IPS-18c (cell line): Measurements from ENCODE around the gene CDKL1.

Experiments
- H3K4me3 ChIP-seq: 2 replicates; pipeline ENCODE4 v1.7.0; 2013; ENCODE audit warnings: low read depth, mild to moderate bottlenecking, low read length, moderate library complexity; ENCODE audit not compliant: insufficient read depth
- H3K9me3 ChIP-seq: one replicate; pipeline ENCODE4 v1.6.1; 2013; ENCODE audit warnings: mild to moderate bottlenecking, low read length, moderate library complexity; ENCODE audit not compliant: control insufficient read depth, insufficient read depth

The CDKL1 gene

DNA sequence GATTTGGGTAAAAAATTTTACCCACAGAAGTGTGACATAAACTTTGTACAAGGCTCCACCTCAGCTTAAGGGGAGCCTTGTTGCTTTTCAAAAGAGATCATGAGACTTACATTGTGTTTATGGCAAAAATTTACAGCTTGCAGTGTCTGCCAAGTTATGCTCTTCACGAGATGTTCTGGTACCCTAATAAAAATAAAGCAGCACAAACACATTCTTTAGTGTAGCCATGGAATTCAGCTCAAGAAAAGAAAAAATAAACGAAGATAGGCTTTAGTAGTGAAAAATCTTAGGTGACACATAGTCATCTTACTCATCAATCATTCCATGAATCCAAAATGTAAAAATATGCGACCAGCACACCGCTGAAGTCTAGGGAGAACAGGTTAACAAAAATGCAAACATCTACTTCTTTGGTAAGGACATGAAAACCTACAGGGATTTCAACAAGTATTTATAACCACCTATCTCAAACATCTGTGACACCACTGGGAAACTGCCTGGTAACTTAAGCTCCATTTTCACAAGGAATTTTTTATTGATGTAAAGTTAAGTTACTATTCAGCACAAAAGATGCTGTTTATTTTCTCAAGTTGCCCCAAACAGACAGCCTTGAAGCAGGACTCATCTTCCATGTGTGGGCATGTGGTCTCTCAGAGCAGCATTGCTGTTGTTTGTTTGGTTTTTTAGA lies 51.7 kb downstream of the CDKL1 start:
- no peak overlapping the region for H3K4me3 ChIP-seq
- no peaks in the 10 kb centered on the region for H3K9me3 ChIP-seq

DNA sequence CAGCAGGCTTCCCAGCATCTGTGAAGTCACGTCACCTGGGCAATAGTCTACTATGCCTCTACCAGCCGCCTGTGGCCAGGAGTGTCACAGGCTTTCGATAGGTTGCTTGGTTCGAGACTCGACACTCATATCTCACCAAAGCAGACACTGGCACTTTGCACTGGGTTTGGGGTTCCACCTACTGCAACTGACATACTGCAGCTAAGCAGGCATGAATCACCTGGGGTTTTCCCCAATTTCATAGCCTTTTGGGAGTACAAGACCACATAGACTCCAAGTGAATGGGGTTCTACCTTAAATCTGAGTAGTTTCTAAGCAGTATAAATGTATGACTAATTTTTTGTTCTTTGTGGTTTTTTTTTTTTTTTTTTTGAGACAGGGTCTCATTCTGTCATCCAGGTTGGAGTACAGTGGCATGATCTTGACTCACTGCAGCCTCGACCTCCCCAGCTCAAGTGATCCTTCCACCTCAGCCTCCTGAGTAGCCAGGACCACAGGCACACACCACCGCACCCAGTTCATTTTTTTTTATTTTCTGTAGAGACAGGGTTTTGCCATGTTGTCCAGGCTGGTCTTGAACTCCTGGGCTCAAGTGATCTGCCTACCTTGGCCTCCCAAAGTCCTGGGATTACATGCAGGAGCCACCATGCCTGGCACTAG lies 52.4 kb downstream of the CDKL1 start:
- Histone ChIP-seq H3K9me3 (no peaks in the 10 kb centered on the region), H3K4me3 (no peak overlapping the region)

DNA sequence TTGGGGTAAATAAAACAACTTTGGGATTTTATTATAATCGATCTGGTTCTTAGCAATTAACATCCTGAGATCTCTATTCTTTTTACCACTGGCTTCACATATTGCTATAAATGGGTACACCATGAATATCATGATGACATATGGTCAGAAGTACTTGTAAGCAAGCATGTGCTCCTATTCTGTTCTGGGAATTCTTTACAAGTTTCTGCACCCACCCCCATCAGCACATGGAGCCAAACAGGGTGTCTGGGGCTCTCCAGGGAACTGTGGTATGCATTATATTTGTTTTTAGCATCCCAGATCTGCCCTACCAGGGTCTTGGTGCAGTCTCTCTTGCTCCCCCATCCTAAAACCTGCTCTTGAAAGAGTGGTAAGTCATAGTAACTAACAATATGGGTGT lies 53.2 kb downstream of the CDKL1 start:
- Histone ChIP-seq H3K9me3 (no peaks in the 10 kb centered on the region), H3K4me3 (no peak overlapping the region)

DNA sequence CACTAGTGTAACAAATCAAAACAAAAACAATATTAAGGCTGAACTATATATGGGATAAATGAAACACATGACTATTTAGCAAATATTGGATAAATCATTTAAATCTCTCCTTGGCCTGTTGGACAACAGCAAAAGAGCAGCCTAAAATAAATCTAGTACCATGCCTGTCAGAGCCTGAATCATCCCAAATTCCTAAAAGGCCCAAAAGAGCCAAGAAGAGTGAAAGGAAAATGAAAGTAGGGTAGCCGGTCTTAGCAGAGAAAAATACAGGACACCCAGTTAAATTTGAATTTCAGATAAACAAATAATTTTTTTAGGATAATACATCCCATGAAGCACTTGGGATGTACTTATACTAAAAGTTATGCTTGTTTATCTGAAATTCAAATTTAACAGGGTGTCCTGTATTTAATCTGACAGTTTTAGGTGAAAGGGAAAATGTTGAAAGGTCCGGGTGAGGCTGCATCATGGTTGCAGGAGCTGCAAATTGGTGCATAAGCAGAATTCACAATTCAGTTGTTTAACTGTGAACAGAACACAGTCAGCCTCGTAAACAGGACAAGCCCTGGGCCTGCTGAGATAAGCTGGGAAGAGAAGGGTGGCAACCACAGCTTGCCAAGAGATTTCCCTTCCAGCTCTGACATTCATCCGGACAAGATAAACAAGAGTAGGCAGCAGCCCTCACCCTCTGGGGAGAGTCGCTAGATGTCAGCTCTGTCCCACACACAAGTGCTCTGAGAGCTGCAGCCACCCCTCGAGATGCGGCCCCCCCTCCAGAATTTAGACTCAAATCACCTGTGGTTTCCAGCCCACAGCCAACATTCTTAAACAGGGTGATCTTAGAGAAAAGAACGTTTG lies 54.2 kb downstream of the CDKL1 start:
- Histone ChIP-seq H3K4me3 (no peak overlapping the region), H3K9me3 (no peaks in the 10 kb centered on the region)

DNA sequence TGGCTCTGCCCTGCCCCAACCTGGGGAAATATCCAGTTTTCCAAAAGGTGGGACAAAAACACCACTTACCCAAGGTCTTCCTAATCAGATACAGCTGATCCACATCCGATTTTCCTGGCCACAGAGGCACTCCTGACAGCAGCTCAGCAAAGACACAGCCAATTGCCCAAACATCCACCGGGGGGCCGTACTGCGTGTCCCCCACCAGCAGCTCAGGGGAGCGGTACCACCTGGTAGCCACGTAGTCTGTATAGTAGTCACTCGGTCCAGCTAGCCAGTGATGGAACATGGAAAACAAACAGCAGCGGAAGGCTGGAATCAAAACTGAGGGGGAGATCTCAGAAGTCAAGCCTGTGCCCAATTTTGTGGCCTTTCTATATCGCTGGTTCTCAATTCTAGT lies 55.7 kb downstream of the CDKL1 start:
- Histone ChIP-seq H3K4me3 (no peak overlapping the region), H3K9me3 (no peaks in the 10 kb centered on the region)

DNA sequence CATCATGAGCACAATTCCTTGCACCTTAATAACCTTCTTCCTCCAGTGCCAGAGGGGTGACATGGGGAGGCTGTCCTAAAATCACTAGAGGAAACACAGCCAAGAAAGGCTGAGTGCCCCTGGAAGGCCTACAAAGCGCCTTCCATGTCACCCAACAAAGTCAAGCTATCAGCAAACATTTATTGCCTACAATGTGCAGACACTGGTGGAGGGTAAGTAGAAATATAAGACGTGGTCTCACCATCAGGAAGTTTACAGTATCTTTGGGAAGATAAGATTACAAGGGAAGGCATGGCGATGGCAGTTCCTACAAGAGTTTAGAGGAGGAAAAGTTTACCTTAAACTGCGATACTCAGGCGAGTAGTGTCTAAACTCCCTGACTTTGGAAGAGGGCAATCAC lies 56.6 kb downstream of the CDKL1 start:
- Histone ChIP-seq H3K9me3 (no peaks in the 10 kb centered on the region), H3K4me3 (no peak overlapping the region)

DNA sequence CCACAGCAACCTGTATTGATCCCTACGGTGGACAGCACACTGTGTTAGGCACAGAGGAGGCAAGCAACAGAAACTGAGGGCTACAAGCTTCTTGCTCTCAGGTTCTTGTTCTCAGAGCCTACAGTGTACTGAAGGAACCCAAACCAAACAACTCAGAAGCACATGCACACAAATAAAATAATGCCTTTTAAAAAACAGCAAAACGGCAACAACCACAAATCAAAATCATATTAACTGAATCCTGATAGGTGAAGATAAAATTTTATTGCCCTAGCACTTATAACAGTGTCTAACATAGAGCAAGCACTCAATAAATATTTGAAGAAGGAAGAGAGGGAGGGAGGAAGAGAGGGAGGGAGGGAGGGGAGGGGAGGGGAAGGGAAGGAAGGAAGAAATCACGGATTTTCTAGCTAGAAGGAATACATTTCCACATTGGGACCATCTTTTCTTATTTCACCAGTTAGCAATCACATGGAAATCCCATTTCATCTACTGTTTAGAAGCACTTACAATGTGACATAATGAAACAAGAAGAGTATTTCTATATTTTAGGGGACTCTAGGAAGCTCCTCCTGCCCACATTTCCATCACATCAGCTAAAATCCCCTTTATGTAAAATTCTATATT lies 57.4 kb downstream of the CDKL1 start:
- Histone ChIP-seq H3K9me3 (no peaks in the 10 kb centered on the region), H3K4me3 (no peak overlapping the region)

DNA sequence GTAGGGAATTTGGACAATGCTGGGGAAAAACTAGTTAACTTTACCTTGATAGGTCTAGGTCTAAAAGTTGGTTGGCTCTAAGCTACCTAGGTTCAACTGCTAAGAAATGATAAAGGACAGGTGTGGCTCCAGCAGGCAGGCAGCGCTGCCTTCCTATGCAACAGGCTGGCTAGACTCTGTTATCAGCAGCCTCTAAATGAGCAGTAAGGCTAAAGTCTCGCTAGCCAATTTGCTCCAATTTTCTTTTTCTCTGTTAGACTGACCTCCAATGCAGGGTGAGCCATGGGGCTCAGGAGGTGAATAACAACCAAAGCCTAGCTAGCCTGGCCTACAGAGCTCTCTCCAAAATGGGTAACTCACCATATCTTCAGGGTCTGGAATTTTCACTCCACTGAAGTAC lies 58.1 kb downstream of the CDKL1 start:
- no peak overlapping the region for H3K4me3 ChIP-seq
- H3K9me3 ChIP-seq, result no peaks in the 10 kb centered on the region

DNA sequence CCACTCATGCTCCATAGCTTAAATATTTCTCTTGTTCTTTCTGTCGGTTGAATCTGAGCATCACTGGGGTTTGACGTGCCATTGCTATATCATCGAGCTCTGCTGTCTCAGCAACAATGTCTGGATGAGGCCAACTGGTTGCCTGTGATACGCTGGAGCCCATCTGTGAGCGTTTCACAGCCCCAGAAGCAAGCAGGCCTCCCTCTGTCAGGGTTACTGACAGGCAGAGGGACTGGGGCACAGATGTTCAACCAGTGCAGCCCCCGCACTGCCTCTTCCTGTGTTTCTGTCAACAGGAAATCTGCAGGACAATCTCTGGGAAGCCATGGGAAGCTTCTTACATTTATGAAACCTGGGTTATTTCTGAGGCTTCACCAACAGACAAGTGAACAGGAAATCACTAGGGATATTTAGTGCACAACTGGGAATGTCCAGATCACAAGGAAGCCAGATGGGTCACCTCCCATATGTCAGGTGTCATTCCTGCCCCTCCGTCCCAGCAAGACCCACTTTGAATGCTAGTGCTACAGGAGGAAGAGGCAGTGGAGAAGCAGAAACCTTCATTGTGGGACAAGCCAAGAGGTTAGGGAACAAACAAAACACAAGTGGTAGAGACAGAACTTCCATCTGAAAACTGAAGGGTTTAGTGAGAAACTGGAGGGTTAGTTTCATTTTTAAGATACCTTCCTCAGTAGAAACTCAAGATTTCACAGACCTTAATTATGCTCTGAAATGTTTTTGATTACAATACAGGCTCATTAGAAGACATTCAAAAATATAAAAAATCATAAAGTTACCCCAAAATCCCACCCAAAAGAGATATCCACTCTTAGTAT lies 60.5 kb downstream of the CDKL1 start:
- no peaks in the 10 kb centered on the region for H3K9me3 ChIP-seq
- H3K4me3 ChIP-seq, result no peak overlapping the region

DNA sequence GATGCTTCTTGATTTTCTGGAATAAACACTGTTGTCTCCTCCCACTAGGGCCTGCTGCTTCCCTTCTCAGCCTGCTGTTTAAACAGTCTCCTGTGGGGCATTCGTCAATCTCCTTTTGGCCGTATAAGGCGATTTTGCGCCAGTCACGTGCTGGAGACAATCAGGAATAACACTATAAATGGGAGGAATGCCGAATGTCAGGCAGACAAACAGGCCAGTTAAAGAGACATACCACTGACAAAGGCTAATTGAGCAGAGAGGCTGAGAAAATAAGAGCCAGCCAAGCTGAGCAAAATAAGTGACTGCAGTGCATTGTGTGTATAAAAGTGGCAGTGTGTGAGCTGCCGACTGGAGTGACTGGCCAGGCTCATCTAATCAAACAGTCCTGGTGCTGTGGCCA lies 61.3 kb downstream of the CDKL1 start:
- no peak overlapping the region for H3K4me3 ChIP-seq

DNA sequence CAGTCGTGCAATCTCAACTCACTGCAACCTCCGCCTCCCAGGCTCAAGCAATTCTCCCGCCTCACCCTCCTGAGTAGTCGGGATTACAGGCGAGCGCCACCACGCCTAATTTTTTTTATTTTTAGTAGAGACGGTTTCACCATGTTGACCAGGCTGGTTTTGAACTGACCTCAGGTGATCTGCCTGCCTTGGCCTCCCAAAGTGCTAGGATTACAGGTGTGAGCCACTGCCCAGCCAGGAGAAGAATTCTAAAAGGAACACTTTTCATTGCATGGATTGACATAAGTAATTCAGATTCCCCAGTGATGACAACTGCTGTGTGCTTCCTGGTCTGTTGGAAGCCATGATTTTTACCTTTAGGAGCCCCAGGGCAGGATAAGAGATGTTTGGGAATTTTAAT lies 62.5 kb downstream of the CDKL1 start:
- no peaks in the 10 kb centered on the region for H3K9me3 ChIP-seq
- no peak overlapping the region for H3K4me3 ChIP-seq

More for the DNA sequence above, 61.3 kb downstream of the CDKL1 start:
- no peaks in the 10 kb centered on the region for H3K9me3 ChIP-seq

DNA sequence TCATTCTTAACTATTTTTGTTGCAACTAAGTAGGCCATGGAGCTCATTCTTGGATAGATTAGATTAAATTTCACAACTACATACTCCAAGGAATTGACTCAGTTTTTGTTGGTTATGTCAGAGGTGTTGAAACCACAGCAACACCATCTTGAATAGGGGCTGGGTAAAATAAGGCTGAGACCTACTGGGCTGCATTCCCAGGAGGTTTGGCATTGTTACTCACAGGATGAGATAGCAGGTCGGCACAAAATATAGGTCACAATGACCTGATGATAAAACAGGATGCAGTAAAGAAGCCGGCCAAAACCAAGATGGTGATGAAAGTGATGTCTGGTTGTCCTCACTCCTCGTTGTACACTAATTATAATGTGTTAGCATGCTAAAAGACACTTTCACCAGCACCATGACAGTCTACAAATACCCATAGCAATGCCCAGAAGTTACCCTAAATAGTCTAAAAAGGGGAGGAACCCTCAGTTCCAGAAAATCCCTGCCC lies 63.6 kb downstream of the CDKL1 start:
- H3K9me3 ChIP-seq, result no peaks in the 10 kb centered on the region

DNA sequence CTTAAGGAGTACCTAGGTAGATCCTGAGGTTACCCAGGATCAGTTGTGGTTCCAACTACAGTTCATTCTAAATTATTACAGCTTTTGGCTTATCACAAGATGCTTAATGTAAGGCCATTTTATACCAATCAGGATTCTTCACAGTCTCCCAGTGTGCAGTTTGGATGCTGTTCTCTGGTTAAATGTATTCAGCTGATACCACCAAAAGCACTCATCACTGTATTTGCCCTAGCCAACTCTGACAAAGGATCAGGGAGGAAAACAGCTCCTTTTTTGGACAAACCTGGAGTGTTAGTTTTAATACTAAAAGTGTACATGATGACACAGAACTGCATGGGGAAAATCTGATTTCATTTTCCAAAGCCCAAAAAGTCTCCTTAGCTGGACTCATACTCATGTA lies 65.1 kb downstream of the CDKL1 start:
- no peak overlapping the region for H3K4me3 ChIP-seq
- no peaks in the 10 kb centered on the region for H3K9me3 ChIP-seq

More for the DNA sequence above, 63.6 kb downstream of the CDKL1 start:
- H3K4me3 ChIP-seq, result no peak overlapping the region

DNA sequence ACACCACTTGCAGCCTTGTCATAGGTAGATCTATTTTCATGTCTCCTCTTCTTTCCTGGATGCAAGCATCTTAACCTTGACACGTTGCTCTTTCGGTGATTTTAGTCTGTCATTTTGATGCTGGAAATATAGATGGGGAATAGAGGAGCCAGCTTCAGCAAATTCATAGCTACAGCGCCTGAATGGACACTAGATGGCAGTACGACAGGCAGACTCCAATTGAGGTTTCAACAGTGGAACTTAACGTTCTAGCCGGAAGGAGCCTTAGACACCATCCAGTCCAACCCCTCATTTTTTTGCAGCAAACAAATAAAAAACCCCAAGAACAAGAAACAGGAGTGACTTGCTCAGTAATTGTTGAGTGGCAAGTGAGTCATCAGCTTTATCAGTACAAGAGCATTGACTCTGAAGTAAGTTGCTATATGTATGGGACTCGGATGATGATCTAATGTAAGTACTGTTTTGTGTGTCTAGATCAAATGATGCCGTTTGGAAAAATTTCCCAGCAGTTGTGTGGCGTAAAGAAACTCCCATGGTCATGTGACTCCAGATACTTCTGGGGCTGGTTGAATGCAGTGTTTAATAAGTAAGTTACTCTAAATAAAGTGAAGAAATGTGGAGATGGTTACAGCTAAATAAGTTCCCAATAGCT lies 75.5 kb downstream of the CDKL1 start:
- H3K4me3 ChIP-seq, result no peak overlapping the region
- no peaks in the 10 kb centered on the region for H3K9me3 ChIP-seq

DNA sequence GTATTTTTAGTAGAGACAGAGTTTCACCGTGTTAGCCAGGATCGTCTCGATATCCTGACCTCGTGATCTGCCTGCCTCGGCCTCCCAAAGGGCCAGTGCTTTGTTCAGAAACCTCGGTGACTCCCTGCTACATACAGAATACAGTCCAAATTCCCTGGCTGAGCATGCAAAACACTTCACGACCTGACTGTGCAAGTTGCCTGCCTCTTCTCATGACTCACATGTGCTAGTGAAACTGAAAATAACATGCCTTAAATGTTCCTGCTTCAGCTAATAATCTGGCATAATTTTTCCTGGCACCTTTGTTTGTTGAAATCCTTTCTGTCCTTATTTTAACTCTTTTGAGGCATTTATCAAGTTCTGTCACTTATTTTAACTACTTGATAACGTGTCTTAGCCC lies 76.4 kb downstream of the CDKL1 start:
- H3K9me3 ChIP-seq, result no peaks in the 10 kb centered on the region
- no peak overlapping the region for H3K4me3 ChIP-seq

DNA sequence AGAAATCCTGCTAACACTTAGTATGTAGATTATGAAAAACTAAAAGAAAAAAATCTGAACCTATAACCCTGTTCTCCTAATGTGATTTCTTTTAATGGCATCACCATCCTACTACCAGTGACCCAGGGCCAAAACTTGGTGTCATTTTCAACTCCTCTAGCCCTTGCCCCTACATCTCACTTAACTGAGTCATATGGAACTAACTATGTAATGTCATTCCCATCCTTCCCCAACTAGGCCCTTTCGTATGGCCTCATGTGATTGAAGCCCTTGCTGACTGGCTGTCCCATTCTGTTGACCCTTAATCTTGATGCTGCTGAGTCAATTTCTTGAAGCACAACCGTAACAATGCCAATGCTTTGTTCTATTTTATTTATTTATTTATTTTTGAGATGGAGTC lies 77.0 kb downstream of the CDKL1 start:
- H3K4me3 ChIP-seq, result no peak overlapping the region
- no peaks in the 10 kb centered on the region for H3K9me3 ChIP-seq
